Endothelial cell (in vitro differentiated cells): ENCODE measurements around the gene CREB3L4. TPM values are rescaled to one million over a fixed set of nuclear protein-coding genes. Genes with fewer than 3 reads are reported as not detected.

Experiments used
- DNase-seq: peaks from one replicate; pipeline ENCODE4 v3.0.0; 2021; ENCODE audit warnings: low spot score
- H3K27ac Mint-ChIP-seq: one replicate; pipeline ENCODE4 v1.8.0; 2021; ENCODE audit warnings: mixed read lengths, inconsistent platforms; ENCODE audit not compliant: unreplicated experiment
- H3K27me3 Mint-ChIP-seq: one replicate; pipeline ENCODE4 v1.8.0; 2021; ENCODE audit warnings: mild to moderate bottlenecking, moderate library complexity, mixed read lengths, inconsistent platforms; ENCODE audit not compliant: unreplicated experiment
- H3K36me3 Mint-ChIP-seq: one replicate; pipeline ENCODE4 v1.8.0; 2021; ENCODE audit warnings: mild to moderate bottlenecking, low read depth, mixed read lengths, inconsistent platforms; ENCODE audit not compliant: unreplicated experiment
- H3K4me1 Mint-ChIP-seq: one replicate; pipeline ENCODE4 v1.8.0; 2021; ENCODE audit warnings: mild to moderate bottlenecking, mixed read lengths, inconsistent platforms; ENCODE audit not compliant: unreplicated experiment
- H3K4me3 Mint-ChIP-seq: one replicate; pipeline ENCODE4 v1.8.0; 2021; ENCODE audit warnings: mild to moderate bottlenecking, mixed read lengths, inconsistent platforms; ENCODE audit not compliant: unreplicated experiment
- H3K9me3 Mint-ChIP-seq: one replicate; pipeline ENCODE4 v1.8.0; 2021; ENCODE audit warnings: mixed read lengths, inconsistent platforms; ENCODE audit not compliant: unreplicated experiment
- CTCF ChIP-seq: fragments of 200-600 bp; sonication (generic); IDR thresholded peaks from one replicate; pipeline ENCODE4 v1.5.0; 2021; ENCODE audit warnings: antibody characterized with exemption; ENCODE audit not compliant: unreplicated experiment
- total RNA-seq: library from RNA; stranded (reverse); fragmentation: NEBNext Ultra II Directional; extraction: Animal tissue kit (Norgen Biotek cat#: 25700); gene quantifications from one replicate; pipeline ENCODE4 v1.2.1, GENCODE V29; 2021; ENCODE audit not compliant: unreplicated experiment

Gene CREB3L4
- total RNA-seq, 1 donor from 2014 or later = 13.2 TPM

GRCh38 chr1:153958111-153958960 lies 9.4 kb upstream of the CREB3L4 start, which contains the start of gene CRTC2:
CRTC2 (minus strand) TSS chr1:153958612; CDS start chr1:153958497, 115 bp downstream.
- Mint-ChIP-seq H3K36me3 (peaks cover 22% of the 10 kb centered on the region), H3K4me3 (peak within 1 kb of the TSS; percentile 100), H3K4me1 (peaks cover 58% of the 10 kb centered on the region), H3K9me3 (no peaks in the 10 kb centered on the region), H3K27ac (peak within 1 kb of the TSS; percentile 97), H3K27me3 (peaks cover 17% of the 10 kb centered on the region)
- TF ChIP-seq CTCF = no peak
- peak; percentile 94 for DNase-seq

- Mint-ChIP-seq H3K27me3 (peaks cover 21% of the 10 kb centered on the region), H3K36me3 (peaks cover 17% of the 10 kb centered on the region), H3K27ac (peak overlapping the region; percentile 80), H3K4me3 (peak overlapping the region; percentile 100), H3K4me1 (peaks cover 62% of the 10 kb centered on the region), H3K9me3 (no peaks in the 10 kb centered on the region)
- TF ChIP-seq CTCF = no peak
- DNase-seq = no peak
Observed at GRCh38 chr1:153958961-153959260, 8.8 kb upstream of the CREB3L4 start.

- peak overlapping the region; percentile 80 for H3K27ac Mint-ChIP-seq
Observed at GRCh38 chr1:153959454-153959853, 8.2 kb upstream of the CREB3L4 start.

GRCh38 chr1:153960206-153960605 lies 7.5 kb upstream of the CREB3L4 start:
- Mint-ChIP-seq H3K36me3 (peaks cover 11% of the 10 kb centered on the region), H3K9me3 (no peaks in the 10 kb centered on the region), H3K4me3 (no peak overlapping the region), H3K27me3 (peaks cover 18% of the 10 kb centered on the region), H3K4me1 (peaks cover 63% of the 10 kb centered on the region), H3K27ac (no peak overlapping the region)
- no peak for TF ChIP-seq CTCF
- DNase-seq = no peak

More at GRCh38 chr1:153959454-153959853, 8.2 kb upstream of the CREB3L4 start:
- H3K36me3 Mint-ChIP-seq = peaks cover 12% of the 10 kb centered on the region
- no peak for TF ChIP-seq CTCF
- H3K27me3 Mint-ChIP-seq = peaks cover 18% of the 10 kb centered on the region
- DNase-seq = no peak
- peaks cover 60% of the 10 kb centered on the region for H3K4me1 Mint-ChIP-seq
- peak overlapping the region; percentile 100 for H3K4me3 Mint-ChIP-seq
- no peaks in the 10 kb centered on the region for H3K9me3 Mint-ChIP-seq

- H3K4me1 Mint-ChIP-seq = peaks cover 68% of the 10 kb centered on the region
- peaks cover 18% of the 10 kb centered on the region for H3K27me3 Mint-ChIP-seq
- no peak for TF ChIP-seq CTCF
- H3K9me3 Mint-ChIP-seq = no peaks in the 10 kb centered on the region
- peak overlapping the region; percentile 96 for H3K4me3 Mint-ChIP-seq
- peak overlapping the region; percentile 100 for H3K27ac Mint-ChIP-seq
- peaks cover 15% of the 10 kb centered on the region for H3K36me3 Mint-ChIP-seq
- no peak for DNase-seq
Observed at GRCh38 chr1:153961421-153961820, 6.3 kb upstream of the CREB3L4 start.
